HG03439 (cell line): Measurements from ENCODE around the gene TMEM119.

ENCODE experiments used
- ATAC-seq: cut with Tn5 transposase; IDR thresholded peaks from one replicate; pipeline ENCODE4 v1.9.1; 2021; ENCODE audit warnings: mild to moderate bottlenecking, moderate library complexity; ENCODE audit not compliant: unreplicated experiment

TMEM119 gene

DNA sequence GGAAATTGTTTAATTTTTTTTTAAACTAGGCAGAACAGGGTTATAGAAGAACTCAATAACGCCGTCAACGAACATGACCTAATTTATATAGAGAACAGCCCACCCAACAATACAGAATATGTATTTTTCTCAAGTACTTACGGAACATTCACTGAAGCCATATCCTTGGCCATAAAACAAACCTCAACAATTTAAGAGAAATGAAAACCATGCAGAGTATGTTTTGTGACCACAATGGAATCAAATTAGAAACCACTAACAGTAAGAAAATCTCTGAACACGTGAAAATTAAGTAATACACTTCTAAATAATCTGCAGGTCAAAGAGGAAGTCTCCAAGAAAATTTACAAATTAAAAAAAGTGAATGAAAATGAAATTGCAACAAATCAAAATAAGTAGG lies 46.3 kb downstream of the TMEM119 start:
- no peak for ATAC-seq

GRCh38 chr12:108548954-108549521 lies 48.8 kb downstream of the TMEM119 start:
- no peak for ATAC-seq

DNA sequence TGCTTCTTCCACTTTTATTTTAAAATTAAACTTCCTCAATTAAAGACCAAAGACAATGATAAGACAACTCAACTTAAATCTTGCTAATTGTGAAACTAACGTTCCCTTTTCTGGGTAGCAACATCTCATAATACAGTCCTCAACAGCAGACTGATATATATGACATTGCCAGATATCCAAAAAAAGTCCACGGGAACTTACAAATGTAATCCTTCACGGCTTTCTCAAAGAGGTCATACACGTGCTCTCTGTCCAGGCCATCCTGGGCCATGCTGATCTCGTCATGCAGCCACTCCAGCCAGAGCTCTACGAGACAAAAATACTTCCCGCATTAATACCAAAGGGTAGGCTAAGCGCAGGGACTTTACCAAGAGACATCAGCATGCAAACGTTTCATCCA lies 50.2 kb downstream of the TMEM119 start:
- ATAC-seq = no peak

DNA sequence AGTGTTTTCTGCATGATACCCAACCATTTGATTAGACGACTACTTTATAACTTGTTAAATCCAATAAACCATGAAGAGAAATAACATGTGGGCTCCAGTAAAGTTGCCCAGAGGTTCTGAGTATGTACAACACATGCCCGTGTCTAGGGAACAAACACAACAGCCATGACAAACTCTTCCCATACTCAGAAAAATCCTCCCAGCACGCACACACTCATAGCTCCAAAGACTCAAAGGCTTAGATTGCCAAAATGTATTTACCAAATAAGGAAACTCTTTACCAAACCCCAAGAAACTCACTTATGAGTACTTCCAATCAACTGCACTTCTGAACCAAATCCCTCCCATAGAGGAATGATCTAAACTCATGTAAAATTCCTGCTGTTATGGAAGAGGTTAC lies 54.2 kb downstream of the TMEM119 start:
- ATAC-seq = no peak

DNA sequence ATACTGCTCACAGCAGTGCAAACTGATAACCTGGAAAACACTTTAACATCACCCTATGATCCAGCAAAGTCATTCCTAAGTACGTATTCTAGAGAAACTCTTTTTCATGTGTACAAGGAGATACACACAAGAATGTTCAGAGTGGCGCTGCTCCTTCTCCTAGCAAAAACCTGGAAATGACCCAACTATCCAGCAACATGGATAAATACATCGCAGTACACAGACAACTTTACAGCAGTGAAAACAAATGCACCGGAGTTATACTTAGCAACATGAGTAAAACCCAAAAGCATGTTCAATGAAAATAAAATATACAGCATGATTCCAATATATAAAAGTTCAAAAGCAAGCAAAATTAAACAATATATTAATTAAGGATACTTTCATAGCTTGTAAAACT lies 55.6 kb downstream of the TMEM119 start:
- no peak for ATAC-seq
